Measurements from ENCODE around the gene IGFBP7.

- TF ChIP-seq CTCF (IDR thresholded peaks at IDR 0.05) (no peak), POLR2A (IDR thresholded peaks at IDR 0.05) (no peak)
These were observed 24.0 kb downstream of the IGFBP7 start for GRCh38 chr4:57086031-57086723.

Data from adrenal gland (tissue), 5 donors.